ENCODE data around the gene IGSF3. TPM values are rescaled to one million over a fixed set of nuclear protein-coding genes. Genes with fewer than 3 reads are reported as not detected.

The IGSF3 gene
- total RNA-seq, 1 experiment from 2014 or later = not detected

DNA sequence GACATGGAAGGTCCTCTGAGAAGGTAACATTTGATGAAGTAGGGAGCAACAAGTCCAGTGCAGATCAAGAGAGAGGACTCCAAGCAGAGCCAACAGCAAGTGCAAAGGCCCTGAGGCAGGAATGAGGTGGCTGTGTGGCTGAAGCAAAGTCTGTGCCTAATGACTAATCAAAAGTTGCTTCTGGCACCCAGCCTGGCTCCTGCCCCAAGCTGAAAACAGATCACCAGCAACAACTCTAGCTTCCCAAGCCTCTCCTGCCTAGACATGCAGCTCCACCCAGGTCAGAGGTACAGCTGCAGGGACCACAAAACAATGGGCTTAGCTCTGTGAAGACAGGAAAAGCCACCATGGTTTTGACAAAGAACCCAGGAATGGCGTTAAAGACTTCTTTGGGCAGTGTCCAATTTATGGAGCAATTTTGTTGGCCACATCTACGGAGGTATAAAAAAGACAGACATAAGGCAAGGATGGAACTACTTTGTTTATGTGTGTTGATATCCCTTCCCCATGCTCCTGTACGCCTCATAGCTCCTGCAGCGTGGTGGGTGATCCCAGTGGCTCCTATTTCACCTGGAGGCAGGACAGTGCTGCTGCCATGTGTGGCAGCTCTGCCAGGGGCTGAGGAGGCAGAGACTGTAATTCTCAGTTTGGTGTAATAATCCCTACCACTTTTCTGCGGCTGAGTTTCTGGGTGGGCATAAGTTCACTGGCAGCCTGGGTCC, 26.4 kb upstream of the IGSF3 start:
- no peak overlapping the region for H3K4me2 ChIP-seq (ENCODE audit: low read depth, low read length, poor library complexity, severe bottlenecking)

DNA sequence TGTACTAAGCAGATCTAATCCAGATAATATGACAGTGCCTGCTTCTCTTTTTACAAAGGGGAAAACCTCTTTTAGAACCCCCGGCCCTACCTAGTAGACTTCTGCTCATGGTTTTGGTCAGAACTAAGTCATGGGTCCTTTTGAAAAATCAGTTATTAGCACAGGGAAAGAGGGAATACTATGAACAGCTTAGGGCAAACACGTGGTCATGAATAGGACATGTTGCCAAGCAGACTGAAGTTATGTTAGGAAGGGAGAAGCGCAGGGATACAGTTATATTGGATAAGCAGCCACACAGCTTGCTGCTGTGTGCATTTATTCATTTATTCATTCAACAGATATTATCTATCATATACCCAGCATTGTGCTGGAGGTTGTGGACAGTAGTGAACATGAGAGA, 25.3 kb upstream of the IGSF3 start:
- H3K27me3 ChIP-seq (ENCODE audit: low read length) = no peaks in the 10 kb centered on the region
- no peaks in the 10 kb centered on the region for H3K79me2 ChIP-seq (ENCODE audit: low read length)
- no peak overlapping the region for H2AFZ ChIP-seq (ENCODE audit: low read length)
- H3K9me2 ChIP-seq (replicated peaks; ENCODE audit: insufficient read depth, low read length) = no peaks in the 10 kb centered on the region
- no peak overlapping the region for H3K9ac ChIP-seq (ENCODE audit: low read length)
- no peak overlapping the region for H3K27ac ChIP-seq (ENCODE audit: low read length)
- H3K9me3 ChIP-seq (ENCODE audit: low read length) = no peaks in the 10 kb centered on the region
- no peaks in the 10 kb centered on the region for H3K36me3 ChIP-seq (ENCODE audit: insufficient read depth, low read length)
- H3K4me2 ChIP-seq (ENCODE audit: low read depth, low read length, poor library complexity, severe bottlenecking) = no peak overlapping the region
- no peak for DNase-seq
- no peak overlapping the region for H3K4me3 ChIP-seq (ENCODE audit: low read length)
- H4K20me1 ChIP-seq (ENCODE audit: insufficient read depth, low read depth, low read length) = no peaks in the 10 kb centered on the region
- H3K4me1 ChIP-seq (ENCODE audit: low read length) = no peaks in the 10 kb centered on the region

More for the DNA sequence above, 26.4 kb upstream of the IGSF3 start:
- no peak overlapping the region for H3K9ac ChIP-seq (ENCODE audit: low read length)
- no peaks in the 10 kb centered on the region for H3K9me2 ChIP-seq (replicated peaks; ENCODE audit: insufficient read depth, low read length)
- no peaks in the 10 kb centered on the region for H3K27me3 ChIP-seq (ENCODE audit: low read length)
- no peaks in the 10 kb centered on the region for H3K9me3 ChIP-seq (ENCODE audit: low read length)
- no peaks in the 10 kb centered on the region for H3K4me1 ChIP-seq (ENCODE audit: low read length)
- no peak for DNase-seq
- H3K36me3 ChIP-seq (ENCODE audit: insufficient read depth, low read length) = no peaks in the 10 kb centered on the region
- no peak overlapping the region for H2AFZ ChIP-seq (ENCODE audit: low read length)
- H3K27ac ChIP-seq (ENCODE audit: low read length) = no peak overlapping the region
- H3K79me2 ChIP-seq (ENCODE audit: low read length) = no peaks in the 10 kb centered on the region
- no peaks in the 10 kb centered on the region for H4K20me1 ChIP-seq (ENCODE audit: insufficient read depth, low read depth, low read length)
- no peak overlapping the region for H3K4me3 ChIP-seq (ENCODE audit: low read length)

DNA sequence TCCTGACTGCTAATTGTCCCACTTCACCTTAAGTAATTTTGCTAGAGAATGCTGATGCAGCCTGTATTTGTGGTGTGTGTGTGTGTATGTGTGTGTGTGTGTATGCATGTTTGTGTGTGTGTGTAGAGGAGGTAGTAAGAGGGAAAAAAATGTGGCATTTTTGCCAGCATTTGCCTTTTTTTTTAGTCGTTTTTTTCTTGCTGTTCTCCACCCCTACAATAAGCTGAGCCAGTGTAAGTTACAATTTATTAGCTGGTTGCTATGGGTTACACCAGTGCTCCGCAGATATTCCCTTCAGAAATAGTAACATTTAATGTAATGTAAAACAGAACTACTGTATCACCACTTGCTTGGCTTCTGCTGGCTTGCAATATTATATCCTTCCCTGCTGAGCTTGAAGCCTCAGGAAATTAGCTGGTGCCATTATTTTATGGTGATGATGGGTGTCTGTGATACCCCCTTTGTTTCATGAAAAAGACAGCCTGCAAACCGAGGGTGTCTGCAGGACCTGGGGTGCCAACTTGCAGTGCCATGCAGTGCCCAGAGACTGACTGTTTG, 23.4 kb upstream of the IGSF3 start:
- Histone ChIP-seq H3K4me2 (ENCODE audit: low read depth, low read length, poor library complexity, severe bottlenecking) (no peak overlapping the region), H3K36me3 (ENCODE audit: insufficient read depth, low read length) (no peaks in the 10 kb centered on the region), H3K79me2 (ENCODE audit: low read length) (no peaks in the 10 kb centered on the region), H3K9me3 (ENCODE audit: low read length) (no peaks in the 10 kb centered on the region), H3K4me1 (ENCODE audit: low read length) (no peaks in the 10 kb centered on the region), H3K9ac (ENCODE audit: low read length) (no peak overlapping the region), H3K9me2 (replicated peaks; ENCODE audit: insufficient read depth, low read length) (no peaks in the 10 kb centered on the region), H3K27ac (ENCODE audit: low read length) (no peak overlapping the region), H2AFZ (ENCODE audit: low read length) (no peak overlapping the region), H4K20me1 (ENCODE audit: insufficient read depth, low read depth, low read length) (no peaks in the 10 kb centered on the region), H3K4me3 (ENCODE audit: low read length) (no peak overlapping the region), H3K27me3 (ENCODE audit: low read length) (no peaks in the 10 kb centered on the region)
- no peak for DNase-seq

DNA sequence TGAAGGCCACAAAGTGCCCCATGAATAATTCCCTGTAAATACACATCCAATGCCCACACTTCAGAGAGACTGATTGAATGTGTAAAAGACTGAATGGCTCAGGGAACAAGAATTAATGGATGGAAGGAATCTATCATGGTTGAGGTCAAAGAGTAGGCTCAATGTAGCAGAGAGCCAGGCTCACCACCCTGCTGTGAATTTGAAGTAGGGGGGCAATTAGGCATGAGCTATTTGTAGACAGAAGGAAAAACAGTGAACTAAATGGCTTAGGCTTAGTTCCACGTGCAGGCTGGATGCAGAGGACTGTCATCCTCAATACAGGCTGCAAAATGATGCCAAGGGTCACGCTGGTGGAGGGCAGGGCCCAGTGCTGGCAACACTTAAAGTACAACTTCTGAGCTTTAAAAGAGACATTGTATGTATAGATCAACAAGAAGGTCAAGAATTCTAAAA, 22.9 kb upstream of the IGSF3 start:
- Histone ChIP-seq H3K4me2 (ENCODE audit: low read depth, low read length, poor library complexity, severe bottlenecking) (no peak overlapping the region), H3K4me1 (ENCODE audit: low read length) (no peaks in the 10 kb centered on the region), H2AFZ (ENCODE audit: low read length) (no peak overlapping the region), H3K9me3 (ENCODE audit: low read length) (no peaks in the 10 kb centered on the region), H3K4me3 (ENCODE audit: low read length) (no peak overlapping the region), H3K27ac (ENCODE audit: low read length) (no peak overlapping the region), H3K79me2 (ENCODE audit: low read length) (no peaks in the 10 kb centered on the region), H3K27me3 (ENCODE audit: low read length) (no peaks in the 10 kb centered on the region), H4K20me1 (ENCODE audit: insufficient read depth, low read depth, low read length) (no peaks in the 10 kb centered on the region), H3K9ac (ENCODE audit: low read length) (no peak overlapping the region), H3K9me2 (replicated peaks; ENCODE audit: insufficient read depth, low read length) (no peaks in the 10 kb centered on the region), H3K36me3 (ENCODE audit: insufficient read depth, low read length) (no peaks in the 10 kb centered on the region)
- DNase-seq = no peak

DNA sequence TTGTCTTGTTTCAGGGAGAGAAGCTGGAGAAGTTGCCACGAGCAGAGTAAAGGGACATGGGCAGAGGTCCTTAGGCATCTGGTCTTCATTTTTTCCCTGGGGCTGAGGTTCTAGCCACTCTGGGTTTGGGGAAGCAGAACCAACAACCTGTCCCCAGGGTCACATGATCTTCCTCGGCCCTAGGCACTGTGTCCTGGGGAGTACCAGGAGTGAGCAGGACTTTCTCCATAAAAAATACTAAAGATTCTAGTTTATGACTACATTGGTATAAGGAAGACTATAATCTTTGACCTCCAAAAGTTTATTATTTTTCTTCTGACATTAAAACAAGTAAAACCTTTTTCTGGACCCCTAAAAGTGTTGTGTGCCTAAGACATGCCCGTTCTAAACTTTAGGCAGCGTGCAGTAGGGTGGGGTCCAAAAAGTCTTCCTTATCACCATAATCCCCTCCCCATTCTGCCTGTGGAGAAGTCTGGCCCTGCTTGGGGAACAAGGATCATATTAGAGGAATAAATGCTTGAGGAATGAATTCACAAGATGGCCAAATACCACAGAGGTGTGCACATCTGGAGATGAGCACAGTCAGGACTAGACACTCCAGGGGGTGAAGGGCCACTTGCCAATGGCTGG, 19.3 kb upstream of the IGSF3 start:
- Histone ChIP-seq H2AFZ (ENCODE audit: low read length) (no peak overlapping the region), H3K9me3 (ENCODE audit: low read length) (no peaks in the 10 kb centered on the region), H3K79me2 (ENCODE audit: low read length) (no peaks in the 10 kb centered on the region), H3K27me3 (ENCODE audit: low read length) (no peaks in the 10 kb centered on the region), H3K27ac (ENCODE audit: low read length) (no peak overlapping the region), H3K9me2 (replicated peaks; ENCODE audit: insufficient read depth, low read length) (no peaks in the 10 kb centered on the region), H3K36me3 (ENCODE audit: insufficient read depth, low read length) (no peaks in the 10 kb centered on the region), H3K4me3 (ENCODE audit: low read length) (no peak overlapping the region), H3K9ac (ENCODE audit: low read length) (no peak overlapping the region), H3K4me1 (ENCODE audit: low read length) (no peaks in the 10 kb centered on the region), H4K20me1 (ENCODE audit: insufficient read depth, low read depth, low read length) (no peaks in the 10 kb centered on the region), H3K4me2 (ENCODE audit: low read depth, low read length, poor library complexity, severe bottlenecking) (no peak overlapping the region)
- DNase-seq = no peak

DNA sequence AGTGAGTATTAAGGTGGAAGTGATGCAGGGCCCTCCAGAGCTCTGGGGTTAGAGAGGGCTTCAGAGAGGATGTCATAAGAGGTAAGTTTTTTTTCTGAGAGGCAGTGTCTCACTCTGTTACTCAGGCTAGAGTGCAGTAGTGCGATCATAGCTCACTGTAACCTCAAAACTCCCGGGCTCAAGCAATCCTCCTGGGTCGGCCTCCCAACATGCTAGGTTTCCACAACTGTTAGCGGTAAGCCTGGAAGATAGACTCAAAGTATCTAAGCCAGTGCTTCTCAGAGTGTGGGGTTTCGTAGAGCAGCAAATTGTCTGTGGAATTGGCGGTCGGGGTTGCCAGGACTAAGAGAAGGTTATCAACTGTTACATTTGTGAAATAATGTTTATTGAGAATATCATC, 18.6 kb upstream of the IGSF3 start:
- Histone ChIP-seq H3K4me3 (ENCODE audit: low read length) (no peak overlapping the region), H4K20me1 (ENCODE audit: insufficient read depth, low read depth, low read length) (no peaks in the 10 kb centered on the region), H3K9me3 (ENCODE audit: low read length) (no peaks in the 10 kb centered on the region), H3K79me2 (ENCODE audit: low read length) (no peaks in the 10 kb centered on the region), H3K27ac (ENCODE audit: low read length) (no peak overlapping the region), H3K27me3 (ENCODE audit: low read length) (no peaks in the 10 kb centered on the region), H2AFZ (ENCODE audit: low read length) (no peak overlapping the region), H3K4me2 (ENCODE audit: low read depth, low read length, poor library complexity, severe bottlenecking) (no peak overlapping the region), H3K36me3 (ENCODE audit: insufficient read depth, low read length) (no peaks in the 10 kb centered on the region), H3K4me1 (ENCODE audit: low read length) (no peaks in the 10 kb centered on the region), H3K9ac (ENCODE audit: low read length) (no peak overlapping the region), H3K9me2 (replicated peaks; ENCODE audit: insufficient read depth, low read length) (no peaks in the 10 kb centered on the region)
- DNase-seq = no peak

DNA sequence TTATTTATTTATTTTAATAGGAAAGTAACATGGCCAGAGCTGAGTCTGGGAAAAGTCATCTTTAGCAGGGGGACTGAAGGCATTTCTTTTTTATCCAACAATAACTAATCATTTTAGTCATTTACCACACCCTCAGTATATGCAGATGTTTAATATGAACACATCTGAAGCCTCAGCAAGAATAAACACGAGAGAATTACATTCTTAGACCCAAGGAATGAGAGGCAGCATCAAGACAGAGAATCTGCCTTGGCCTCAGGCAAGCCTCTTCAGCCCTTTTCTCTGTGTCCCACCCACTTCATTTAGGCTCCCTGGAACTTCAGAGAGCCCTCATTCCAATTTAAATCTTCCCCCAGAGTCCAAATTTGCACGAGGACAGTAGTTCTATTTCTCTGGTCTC, 17.0 kb upstream of the IGSF3 start:
- no peak overlapping the region for H3K4me3 ChIP-seq (ENCODE audit: low read length)
- H3K9me2 ChIP-seq (replicated peaks; ENCODE audit: insufficient read depth, low read length) = no peaks in the 10 kb centered on the region
- no peaks in the 10 kb centered on the region for H3K9me3 ChIP-seq (ENCODE audit: low read length)
- H3K27ac ChIP-seq (ENCODE audit: low read length) = no peak overlapping the region
- H4K20me1 ChIP-seq (ENCODE audit: insufficient read depth, low read depth, low read length) = no peaks in the 10 kb centered on the region
- DNase-seq = no peak
- no peak overlapping the region for H3K4me2 ChIP-seq (ENCODE audit: low read depth, low read length, poor library complexity, severe bottlenecking)
- H3K36me3 ChIP-seq (ENCODE audit: insufficient read depth, low read length) = no peaks in the 10 kb centered on the region
- no peaks in the 10 kb centered on the region for H3K27me3 ChIP-seq (ENCODE audit: low read length)
- H2AFZ ChIP-seq (ENCODE audit: low read length) = no peak overlapping the region
- H3K9ac ChIP-seq (ENCODE audit: low read length) = no peak overlapping the region
- H3K4me1 ChIP-seq (ENCODE audit: low read length) = no peaks in the 10 kb centered on the region
- no peaks in the 10 kb centered on the region for H3K79me2 ChIP-seq (ENCODE audit: low read length)

DNA sequence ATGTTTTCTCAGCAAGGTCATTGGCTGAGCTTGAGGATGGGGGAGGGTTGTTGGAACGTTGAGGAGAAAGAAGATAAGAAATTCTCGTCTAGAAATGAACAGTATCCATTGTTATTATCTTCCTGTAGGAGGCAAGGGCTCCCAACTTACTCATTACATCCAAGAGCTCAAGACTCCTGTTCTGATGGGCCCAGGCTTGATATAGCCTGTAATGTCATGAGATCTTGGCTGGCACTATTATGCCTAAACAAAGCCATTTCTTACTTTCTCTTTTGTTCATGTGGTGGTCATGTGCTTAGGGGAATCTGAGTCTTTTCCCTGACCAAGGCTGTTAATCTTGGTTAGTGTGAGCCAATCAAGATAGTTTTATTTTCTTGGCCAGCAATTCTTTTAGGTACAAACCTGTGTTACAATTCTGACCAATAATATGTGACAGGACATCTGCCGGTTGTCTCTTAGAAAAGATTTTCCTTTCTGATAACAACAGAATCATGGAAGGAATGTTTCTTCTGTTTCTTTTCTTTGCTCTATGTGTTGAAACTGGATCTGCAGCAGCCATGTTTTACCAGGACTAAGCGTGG, 15.2 kb upstream of the IGSF3 start:
- Histone ChIP-seq H3K27me3 (ENCODE audit: low read length) (no peaks in the 10 kb centered on the region), H3K4me1 (ENCODE audit: low read length) (no peaks in the 10 kb centered on the region), H3K4me2 (ENCODE audit: low read depth, low read length, poor library complexity, severe bottlenecking) (no peak overlapping the region), H3K79me2 (ENCODE audit: low read length) (no peaks in the 10 kb centered on the region), H3K9me3 (ENCODE audit: low read length) (no peaks in the 10 kb centered on the region), H3K36me3 (ENCODE audit: insufficient read depth, low read length) (no peaks in the 10 kb centered on the region), H3K9ac (ENCODE audit: low read length) (no peak overlapping the region), H3K27ac (ENCODE audit: low read length) (no peak overlapping the region), H2AFZ (ENCODE audit: low read length) (no peak overlapping the region), H3K4me3 (ENCODE audit: low read length) (no peak overlapping the region), H4K20me1 (ENCODE audit: insufficient read depth, low read depth, low read length) (no peaks in the 10 kb centered on the region), H3K9me2 (replicated peaks; ENCODE audit: insufficient read depth, low read length) (no peaks in the 10 kb centered on the region)
- no peak for DNase-seq
